Liver (tissue), 3 donors: ENCODE results near the gene SNTN.

Source experiments
- EGR1 ChIP-seq, 2 donors: IDR thresholded peaks; 2 replicates each; pipeline ENCODE4 v1.6.1; 2016 to 2018; ENCODE audit warnings: antibody characterized with exemption in 2 of 2, low read depth in 2 of 2
- GABPA ChIP-seq, 2 donors: IDR thresholded peaks in 1 of 2; conservative IDR thresholded peaks in 1 of 2; 2 replicates each; pipeline ENCODE4 v1.6.1; 2016; ENCODE audit warnings: antibody characterized with exemption in 2 of 2, mild to moderate bottlenecking in 1 of 2, moderate library complexity in 1 of 2
- TF ChIP-seq, protein P1 (sequence below): fragments of 150-350 bp; IDR thresholded peaks from 2 replicates; pipeline ENCODE4 v1.5.1; 2017; ENCODE audit warnings: improper control_type of control experiment, low read depth, low read length; ENCODE audit not compliant: missing input control
- TF ChIP-seq, protein P2 (sequence below): IDR thresholded peaks from 2 replicates; pipeline ENCODE4 v1.6.1; 2016; ENCODE audit warnings: antibody characterized with exemption
- donor health status: healthy.
- donor health status: healthy.

DNA sequence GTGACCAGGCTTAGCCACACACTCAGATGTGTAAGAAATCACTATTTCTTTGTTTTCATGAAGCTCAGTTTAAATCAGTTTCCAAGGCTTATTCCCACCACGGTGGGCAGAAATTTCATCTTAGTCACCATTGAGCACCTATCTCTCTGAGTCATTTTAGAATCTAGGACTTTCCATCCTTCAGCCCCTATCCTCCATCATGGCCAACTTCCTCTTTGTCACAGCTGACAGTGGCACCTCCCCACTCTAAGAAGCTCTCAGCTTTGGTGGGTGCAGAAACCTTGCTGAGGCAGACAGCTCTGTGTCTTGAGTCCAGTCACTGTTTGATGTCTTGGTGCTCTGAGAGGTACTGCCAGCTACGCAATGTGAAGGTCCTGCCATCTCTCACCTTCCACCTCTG, 32.9 kb downstream of the SNTN start:
- TF ChIP-seq, protein P1, sequence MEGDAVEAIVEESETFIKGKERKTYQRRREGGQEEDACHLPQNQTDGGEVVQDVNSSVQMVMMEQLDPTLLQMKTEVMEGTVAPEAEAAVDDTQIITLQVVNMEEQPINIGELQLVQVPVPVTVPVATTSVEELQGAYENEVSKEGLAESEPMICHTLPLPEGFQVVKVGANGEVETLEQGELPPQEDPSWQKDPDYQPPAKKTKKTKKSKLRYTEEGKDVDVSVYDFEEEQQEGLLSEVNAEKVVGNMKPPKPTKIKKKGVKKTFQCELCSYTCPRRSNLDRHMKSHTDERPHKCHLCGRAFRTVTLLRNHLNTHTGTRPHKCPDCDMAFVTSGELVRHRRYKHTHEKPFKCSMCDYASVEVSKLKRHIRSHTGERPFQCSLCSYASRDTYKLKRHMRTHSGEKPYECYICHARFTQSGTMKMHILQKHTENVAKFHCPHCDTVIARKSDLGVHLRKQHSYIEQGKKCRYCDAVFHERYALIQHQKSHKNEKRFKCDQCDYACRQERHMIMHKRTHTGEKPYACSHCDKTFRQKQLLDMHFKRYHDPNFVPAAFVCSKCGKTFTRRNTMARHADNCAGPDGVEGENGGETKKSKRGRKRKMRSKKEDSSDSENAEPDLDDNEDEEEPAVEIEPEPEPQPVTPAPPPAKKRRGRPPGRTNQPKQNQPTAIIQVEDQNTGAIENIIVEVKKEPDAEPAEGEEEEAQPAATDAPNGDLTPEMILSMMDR = no peak
- no peak for TF ChIP-seq GABPA (IDR thresholded peaks at IDR 0.05 in 1 of 2, conservative IDR thresholded peaks at IDR 0.05 in 1 of 2)
- TF ChIP-seq, protein P2, sequence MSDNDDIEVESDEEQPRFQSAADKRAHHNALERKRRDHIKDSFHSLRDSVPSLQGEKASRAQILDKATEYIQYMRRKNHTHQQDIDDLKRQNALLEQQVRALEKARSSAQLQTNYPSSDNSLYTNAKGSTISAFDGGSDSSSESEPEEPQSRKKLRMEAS = no peak
- no peak for TF ChIP-seq EGR1 (IDR thresholded peaks at IDR 0.05; ENCODE audit: low read depth in 2 of 2)
